H1 (cell line): ENCODE measurements around the gene TNFRSF1A. TPM values are rescaled to one million over a fixed set of nuclear protein-coding genes. Genes with fewer than 3 reads are reported as not detected.
A peak's percentile ranks its signal among the peaks of the same experiment; 100 is the strongest.
"Not testable (repeated sequence)": the region's sequence is repeated elsewhere in the genome, so short reads cannot be mapped to it uniquely, and the experiment has no call there.

Experiments
- CTCF ChIA-PET: fragments of 300-600 bp; sonication (Branson Sonifier 250); formaldehyde crosslinking; loops from one replicate; lab custom pipeline; 2021; ENCODE audit not compliant: partially characterized antibody; lab: Charles Lee
- POLR2A ChIA-PET: fragments of 300-600 bp; sonication (Branson Sonifier 250); formaldehyde crosslinking; loops from one replicate; lab custom pipeline; 2021; ENCODE audit warnings: inconsistent platforms; ENCODE audit not compliant: partially characterized antibody; lab: Charles Lee
- DNase-seq, 2 experiments: peaks; one replicate each; pipeline versions ENCODE4 v3.0.0 to v3.0.0-alpha.2; 2010 to 2022; ENCODE audit warnings: low spot score in 2 of 2, low read depth in 1 of 2, mixed read lengths in 1 of 2
- FAIRE-seq: peaks from 2 replicates; lab custom pipeline; 2011; peaks lifted over from hg19 to GRCh38; lab: Jason Lieb, UNC
- H2AFZ ChIP-seq: 2 replicates; pipeline ENCODE4 v1.8.1; 2012; ENCODE audit warnings: low read length, inconsistent platforms
- H2AK5ac ChIP-seq: 2 replicates; pipeline ENCODE4 v1.6.1; 2013; ENCODE audit warnings: low read depth, low read length
- H2BK120ac ChIP-seq: replicated peaks from 2 replicates; pipeline ENCODE3; 2013; ENCODE audit warnings: low read depth, low read length, inconsistent platforms
- H2BK12ac ChIP-seq: 2 replicates; pipeline ENCODE4 v1.6.1; 2013; ENCODE audit warnings: low read depth, low read length
- H2BK15ac ChIP-seq: 2 replicates; pipeline ENCODE4 v1.6.1; 2013; ENCODE audit warnings: low read length
- H2BK20ac ChIP-seq: 2 replicates; pipeline ENCODE4 v1.6.1; 2013; ENCODE audit warnings: low read length
- H2BK5ac ChIP-seq: 2 replicates; pipeline ENCODE4 v1.6.1; 2013; ENCODE audit warnings: low read depth, low read length
- H3K14ac ChIP-seq: 2 replicates; pipeline ENCODE4 v1.6.1; 2013; ENCODE audit warnings: inconsistent platforms; ENCODE audit not compliant: insufficient read length
- H3K18ac ChIP-seq: 2 replicates; pipeline ENCODE4 v1.6.1; 2013; ENCODE audit warnings: low read length; ENCODE audit errors: extremely low read depth
- H3K23ac ChIP-seq: 2 replicates; pipeline ENCODE4 v1.6.1; 2013; ENCODE audit warnings: inconsistent platforms; ENCODE audit not compliant: insufficient read length
- H3K23me2 ChIP-seq: 2 replicates; pipeline ENCODE4 v1.6.1; 2013; ENCODE audit warnings: low read depth, low read length
- H3K27ac ChIP-seq: 2 replicates; pipeline ENCODE4 v1.6.1; 2011; ENCODE audit warnings: low read depth, low read length, inconsistent platforms
- H3K27me3 ChIP-seq, 4 experiments: replicated peaks in 1 of 4; 1 replicate in 1 of 4; 2 replicates in 3 of 4; pipeline versions ENCODE4 v1.6.1 to v1.8.1; 2011 to 2013; ENCODE audit warnings: low read length in 3 of 4, mild to moderate bottlenecking in 3 of 4, inconsistent platforms in 2 of 4, mixed read lengths in 2 of 4, moderate library complexity in 1 of 4; ENCODE audit not compliant: control insufficient read depth in 3 of 4, insufficient read depth in 3 of 4; ENCODE audit errors: extremely low read depth in 1 of 4
- H3K36me3 ChIP-seq, 4 experiments: 2 replicates each; pipeline versions ENCODE4 v1.6.1 to v1.8.1; 2011 to 2013; ENCODE audit warnings: mild to moderate bottlenecking in 4 of 4, low read length in 3 of 4, moderate library complexity in 2 of 4, control low read depth in 1 of 4, inconsistent platforms in 1 of 4; ENCODE audit not compliant: insufficient read depth in 4 of 4, control insufficient read depth in 2 of 4
- H3K4ac ChIP-seq: replicated peaks from 2 replicates; pipeline ENCODE3; 2013; ENCODE audit warnings: low read length, low read depth, mixed read lengths, inconsistent platforms; ENCODE audit not compliant: insufficient read length
- H3K4me1 ChIP-seq, 4 experiments: replicated peaks in 1 of 4; 1 replicate in 1 of 4; 2 replicates in 3 of 4; pipeline versions ENCODE4 v1.6.1 to v1.8.1; 2011 to 2013; ENCODE audit warnings: low read length in 3 of 4, inconsistent platforms in 2 of 4, mixed read lengths in 1 of 4; ENCODE audit not compliant: insufficient read depth in 4 of 4, control insufficient read depth in 3 of 4
- H3K4me2 ChIP-seq, 2 experiments: 2 replicates each; pipeline versions ENCODE4 v1.6.1 to v1.8.1; 2011 to 2013; ENCODE audit warnings: low read depth in 2 of 2, low read length in 2 of 2, control low read depth in 1 of 2, inconsistent platforms in 1 of 2, mild to moderate bottlenecking in 1 of 2; ENCODE audit not compliant: insufficient read depth in 1 of 2
- H3K4me3 ChIP-seq, 4 experiments: fragments of 200-600, 300-600 bp in 1 of 4; sonication (generic), shearing (Covaris generic), sonication (Bioruptor Twin) in 1 of 4; 2 replicates each; pipeline versions ENCODE4 v1.5.1 to v1.8.1; 2011 to 2016; ENCODE audit warnings: low read length in 4 of 4, low read depth in 3 of 4, control low read depth in 2 of 4, inconsistent platforms in 2 of 4, mild to moderate bottlenecking in 2 of 4, mixed read lengths in 1 of 4, moderate library complexity in 1 of 4; ENCODE audit not compliant: insufficient read depth in 2 of 4; ENCODE audit errors: extremely low read depth in 1 of 4
- H3K56ac ChIP-seq: replicated peaks from 2 replicates; pipeline ENCODE3; 2013; ENCODE audit warnings: low read depth, mild to moderate bottlenecking, mixed read lengths, low read length, inconsistent platforms; ENCODE audit not compliant: insufficient read length
- H3K79me1 ChIP-seq: 2 replicates; pipeline ENCODE4 v1.6.1; 2013; ENCODE audit warnings: low read depth, low read length, control low read depth
- H3K79me2 ChIP-seq, 2 experiments: 2 replicates each; pipeline versions ENCODE4 v1.6.1 to v1.8.1; 2012 to 2013; ENCODE audit warnings: low read length in 2 of 2, mild to moderate bottlenecking in 2 of 2, inconsistent platforms in 1 of 2; ENCODE audit not compliant: insufficient read depth in 2 of 2, control insufficient read depth in 1 of 2
- H3K9ac ChIP-seq, 4 experiments: replicated peaks in 1 of 4; 1 replicate in 1 of 4; 2 replicates in 3 of 4; pipeline versions ENCODE4 v1.6.1 to v1.8.1; 2011 to 2013; ENCODE audit warnings: low read depth in 3 of 4, low read length in 3 of 4, control low read depth in 2 of 4, mild to moderate bottlenecking in 2 of 4, moderate library complexity in 2 of 4, inconsistent platforms in 1 of 4; ENCODE audit errors: extremely low read depth in 1 of 4
- H3K9me3 ChIP-seq, 2 experiments: 2 replicates each; pipeline versions ENCODE4 v1.6.1 to v1.8.1; 2012 to 2013; ENCODE audit warnings: mild to moderate bottlenecking in 2 of 2, moderate library complexity in 2 of 2, control low read depth in 1 of 2, inconsistent platforms in 1 of 2, low read depth in 1 of 2, low read length in 1 of 2, mixed read lengths in 1 of 2; ENCODE audit not compliant: insufficient read depth in 2 of 2
- H4K20me1 ChIP-seq, 2 experiments: replicated peaks in 1 of 2; 2 replicates each; pipeline versions ENCODE3 to v1.8.1; 2011 to 2013; ENCODE audit warnings: inconsistent platforms in 2 of 2, low read length in 2 of 2, mild to moderate bottlenecking in 1 of 2; ENCODE audit not compliant: insufficient read depth in 2 of 2, control insufficient read depth in 1 of 2
- H4K5ac ChIP-seq: 2 replicates; pipeline ENCODE4 v1.6.1; 2013; ENCODE audit warnings: low read length, low read depth, mixed read lengths, inconsistent platforms; ENCODE audit not compliant: insufficient read length
- H4K8ac ChIP-seq: 2 replicates; pipeline ENCODE4 v1.8.0; 2013; ENCODE audit warnings: mild to moderate bottlenecking, moderate library complexity, low read length, inconsistent platforms; ENCODE audit not compliant: insufficient read depth; ENCODE audit errors: extremely low read depth
- H4K91ac ChIP-seq: replicated peaks from 2 replicates; pipeline ENCODE3; 2013; ENCODE audit warnings: low read length, mixed read lengths, inconsistent platforms; ENCODE audit not compliant: insufficient read length
- WGBS, 2 experiments: shearing (Covaris generic) in 1 of 2; methylation state at CpG; one replicate each; pipeline versions ENCODE4 v1.1.6 to v1.1.7; 2013 to 2015; ENCODE audit warnings: low lambda C conversion rate in 2 of 2, mixed read lengths in 2 of 2, inconsistent platforms in 1 of 2, low coverage in 1 of 2, missing lambda C conversion rate in 1 of 2; ENCODE audit not compliant: insufficient replicate concordance in 2 of 2, insufficient coverage in 1 of 2, insufficient read length in 1 of 2; ENCODE audit errors: extremely low coverage in 1 of 2, missing lambda C conversion rate in 1 of 2; 5-methylcytosine and 5-hydroxymethylcytosine counted together
- polyA plus RNA-seq, 7 experiments: library from polyadenylated mRNA; depleted of rRNA in 3 of 7; stranded (reverse) in 5 of 7; unstranded in 2 of 7; fragments of >200 nt in 5 of 7; fragments of 200-250 nt in 2 of 7; gene quantifications; 1 replicate in 5 of 7; 2 replicates in 1 of 7; 4 replicates in 1 of 7; pipeline versions ENCODE4 v1.2.1 to v1.2.3, GENCODE V29; 2011 to 2013; ENCODE audit warnings: missing spikeins in 2 of 7, mixed read lengths in 2 of 7
- total RNA-seq: library from RNA; stranded (reverse); fragmentation: NEBNext Ultra II Directional; extraction: Animal tissue kit (Norgen Biotek cat#: 25700); gene quantifications from 2 replicates; pipeline ENCODE4 v1.2.1, GENCODE V29; 2021

Gene TNFRSF1A
- total and polyA plus RNA-seq, 2 of the 8 experiments (the other 6 are each of a cell fraction or from before 2014, with no cell fraction given): 28.7 to 42.1 TPM

DNA sequence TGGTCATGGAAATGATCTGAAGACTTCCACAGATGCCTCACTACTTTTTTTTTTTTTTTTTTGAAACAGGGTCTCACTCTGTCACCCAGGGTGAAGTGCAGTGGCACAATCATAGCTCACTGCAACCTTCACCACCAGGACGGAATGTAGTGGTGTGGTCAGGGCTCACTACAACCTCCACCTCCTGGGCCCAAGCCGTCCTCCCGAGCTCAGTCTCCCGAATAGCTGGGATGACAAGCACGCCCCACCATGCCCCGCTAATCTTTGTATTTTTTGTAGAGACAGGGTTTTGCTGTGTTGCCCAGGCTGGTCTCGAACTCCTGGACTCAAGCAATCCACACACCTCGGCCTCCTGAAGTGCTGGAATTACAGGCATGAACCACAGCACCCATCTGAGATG lies 3.3 kb downstream of the TNFRSF1A start:
- not testable (repeated sequence) for H2AK5ac ChIP-seq, H4K91ac ChIP-seq, H4K20me1 ChIP-seq, H3K4ac ChIP-seq, H3K27me3 ChIP-seq, FAIRE-seq, H3K56ac ChIP-seq, H2BK120ac ChIP-seq, H2AFZ ChIP-seq, H3K79me1 ChIP-seq, H3K9ac ChIP-seq, H4K8ac ChIP-seq, H3K9me3 ChIP-seq, H3K23ac ChIP-seq, DNase-seq, H3K14ac ChIP-seq, H3K27ac ChIP-seq, H4K5ac ChIP-seq, H3K18ac ChIP-seq, H3K4me3 ChIP-seq, H3K36me3 ChIP-seq
- POLR2A ChIA-PET: interaction anchor here (0.6 to 17.5 kb wide), 12 partner anchors 3 to 391 kb away, joined by 3 to 286 read pairs (median 5); partner anchors contain the start of genes SCNN1A, TNFRSF1A and VAMP1
- Histone ChIP-seq H2BK15ac (peak overlapping the region; percentile 66; the same call in 1 of the 2 replicates), H3K23me2 (peaks cover 22% of the 10 kb centered on the region), H3K4me1 (peaks cover 22 to 61% (median 41%) of the 10 kb centered on the region in 4 experiments), H3K79me2 (peaks cover 10 to 74% of the 10 kb centered on the region in 2 experiments), H2BK5ac (peak overlapping the region; percentile 26; the same call in 1 of the 2 replicates), H2BK20ac (peak overlapping the region; percentile 50; the same call in 1 of the 2 replicates), H3K4me2 (peak overlapping the region in 1 of 2 experiments; percentile 87; a peak in 1 of 4 replicates), H2BK12ac (0 out of 2 replicates have a peak overlapping the region, but pooled peaks have one; percentile 86)
- 87% methylated on average over 8 of the region's 8 CpGs; no CpG with 5 or more reads in 1 of the 2 experiments for WGBS, 2 experiments
- CTCF ChIA-PET: interaction anchor here (0.7 to 11.4 kb wide), 14 partner anchors 9 to 301 kb away, joined by 3 to 109 read pairs (median 6); partner anchors contain the start of gene MRPL51
